Memory B cell (primary cell): Measurements from ENCODE around the gene FAM81A.
"Not testable (repeated sequence)": the region's sequence is repeated elsewhere in the genome, so short reads cannot be mapped to it uniquely, and the experiment has no call there.

Source experiments
- ATAC-seq: fragments of 150-1000 bp; cut with Tn5 transposase; 2 replicates; pipeline ENCODE4 v1.10.0; 2021; ENCODE audit warnings: low read depth, mild to moderate bottlenecking, moderate library complexity
- DNase-seq, 2 donors: peaks; one replicate each; pipeline ENCODE4 v3.0.0; 2022; ENCODE audit warnings: low spot score in 2 of 2
- H3K27ac Mint-ChIP-seq: one replicate; pipeline ENCODE4 v1.8.0; 2022; ENCODE audit warnings: mild to moderate bottlenecking, moderate library complexity, mixed read lengths
- H3K27me3 Mint-ChIP-seq: one replicate; pipeline ENCODE4 v1.8.0; 2022; ENCODE audit warnings: mixed read lengths
- H3K36me3 Mint-ChIP-seq: one replicate; pipeline ENCODE4 v1.8.0; 2022; ENCODE audit warnings: mild to moderate bottlenecking, mixed read lengths
- H3K4me1 Mint-ChIP-seq: one replicate; pipeline ENCODE4 v1.8.0; 2022; ENCODE audit warnings: mixed read lengths
- H3K4me3 Mint-ChIP-seq: one replicate; pipeline ENCODE4 v1.8.0; 2022; ENCODE audit warnings: mild to moderate bottlenecking, moderate library complexity, mixed read lengths
- H3K9me3 Mint-ChIP-seq: one replicate; pipeline ENCODE4 v1.8.0; 2022; ENCODE audit warnings: mixed read lengths

FAM81A gene

GRCh38 chr15:59439576-59439975 is 1.6 kb downstream of the FAM81A start:
- Mint-ChIP-seq H3K27me3 (peaks cover 3% of the 10 kb centered on the region), H3K9me3 (no peaks in the 10 kb centered on the region), H3K27ac (no peak overlapping the region), H3K4me3 (no peak overlapping the region), H3K36me3 (no peaks in the 10 kb centered on the region), H3K4me1 (peaks cover 22% of the 10 kb centered on the region)
- DNase-seq (no peak), ATAC-seq (no peak)

- Mint-ChIP-seq H3K4me3 (no peak overlapping the region), H3K4me1 (peaks cover 23% of the 10 kb centered on the region), H3K27ac (no peak overlapping the region), H3K27me3 (no peaks in the 10 kb centered on the region), H3K9me3 (no peaks in the 10 kb centered on the region), H3K36me3 (no peaks in the 10 kb centered on the region)
- no peak for DNase-seq
- ATAC-seq = no peak
Observed at GRCh38 chr15:59443341-59444072, 5.5 kb downstream of the FAM81A start.

GRCh38 chr15:59444081-59444835 is 6.3 kb downstream of the FAM81A start:
- DNase-seq (no peak), ATAC-seq (no peak)
- H3K36me3 Mint-ChIP-seq = no peaks in the 10 kb centered on the region
- H3K27ac Mint-ChIP-seq = no peak overlapping the region
- H3K9me3 Mint-ChIP-seq = no peaks in the 10 kb centered on the region
- H3K4me1 Mint-ChIP-seq = peaks cover 23% of the 10 kb centered on the region
- H3K27me3 Mint-ChIP-seq = no peaks in the 10 kb centered on the region
- no peak overlapping the region for H3K4me3 Mint-ChIP-seq

GRCh38 chr15:59444980-59445545 is 7.1 kb downstream of the FAM81A start:
- Mint-ChIP-seq H3K27ac (no peak overlapping the region), H3K27me3 (no peaks in the 10 kb centered on the region), H3K4me3 (no peak overlapping the region), H3K4me1 (peaks cover 23% of the 10 kb centered on the region), H3K9me3 (no peaks in the 10 kb centered on the region), H3K36me3 (no peaks in the 10 kb centered on the region)
- ATAC-seq = no peak
- no peak for DNase-seq

- Mint-ChIP-seq H3K4me1 (peaks cover 23% of the 10 kb centered on the region), H3K27ac (no peak overlapping the region), H3K9me3 (no peaks in the 10 kb centered on the region), H3K4me3 (no peak overlapping the region), H3K36me3 (no peaks in the 10 kb centered on the region), H3K27me3 (no peaks in the 10 kb centered on the region)
- ATAC-seq (no peak), DNase-seq (no peak)
Observed at GRCh38 chr15:59446232-59446957, 8.4 kb downstream of the FAM81A start.

GRCh38 chr15:59447367-59447766 is 9.4 kb downstream of the FAM81A start:
- Mint-ChIP-seq H3K27me3 (no peaks in the 10 kb centered on the region), H3K4me3 (no peak overlapping the region), H3K9me3 (no peaks in the 10 kb centered on the region), H3K4me1 (peaks cover 18% of the 10 kb centered on the region), H3K36me3 (no peaks in the 10 kb centered on the region), H3K27ac (no peak overlapping the region)
- DNase-seq = no peak
- no peak for ATAC-seq

- no peaks in the 10 kb centered on the region for H3K36me3 Mint-ChIP-seq
- no peak overlapping the region for H3K27ac Mint-ChIP-seq
- ATAC-seq (no peak), DNase-seq (no peak)
- H3K4me3 Mint-ChIP-seq = no peak overlapping the region
- H3K9me3 Mint-ChIP-seq = no peaks in the 10 kb centered on the region
- H3K27me3 Mint-ChIP-seq = no peaks in the 10 kb centered on the region
- H3K4me1 Mint-ChIP-seq = peaks cover 11% of the 10 kb centered on the region
Observed at GRCh38 chr15:59448871-59449270, 10.9 kb downstream of the FAM81A start.

GRCh38 chr15:59453474-59454215 is 15.7 kb downstream of the FAM81A start:
- no peak for DNase-seq
- no peak overlapping the region for H3K4me3 Mint-ChIP-seq
- H3K36me3 Mint-ChIP-seq = no peaks in the 10 kb centered on the region
- no peak overlapping the region for H3K27ac Mint-ChIP-seq
- no peaks in the 10 kb centered on the region for H3K27me3 Mint-ChIP-seq
- no peaks in the 10 kb centered on the region for H3K4me1 Mint-ChIP-seq
- ATAC-seq = no peak
- no peaks in the 10 kb centered on the region for H3K9me3 Mint-ChIP-seq

GRCh38 chr15:59456114-59456513 is 18.1 kb downstream of the FAM81A start:
- H3K27ac Mint-ChIP-seq = no peak overlapping the region
- peaks cover under 1% of the 10 kb centered on the region for H3K36me3 Mint-ChIP-seq
- no peaks in the 10 kb centered on the region for H3K27me3 Mint-ChIP-seq
- ATAC-seq = no peak
- H3K4me1 Mint-ChIP-seq = no peaks in the 10 kb centered on the region
- peaks cover under 1% of the 10 kb centered on the region for H3K9me3 Mint-ChIP-seq
- no peak for DNase-seq
- H3K4me3 Mint-ChIP-seq = no peak overlapping the region

- Mint-ChIP-seq H3K36me3 (peaks cover 1% of the 10 kb centered on the region), H3K4me3 (no peak overlapping the region), H3K27me3 (no peaks in the 10 kb centered on the region), H3K9me3 (peaks cover 1% of the 10 kb centered on the region), H3K27ac (no peak overlapping the region), H3K4me1 (no peaks in the 10 kb centered on the region)
- DNase-seq (no peak), ATAC-seq (no peak)
Observed at GRCh38 chr15:59457103-59457502, 19.1 kb downstream of the FAM81A start.

- Mint-ChIP-seq H3K27ac (no peak overlapping the region), H3K9me3 (peaks cover 2% of the 10 kb centered on the region), H3K4me3 (no peak overlapping the region), H3K36me3 (peaks cover 4% of the 10 kb centered on the region), H3K4me1 (no peaks in the 10 kb centered on the region), H3K27me3 (no peaks in the 10 kb centered on the region)
- ATAC-seq (no peak), DNase-seq (no peak)
Observed at GRCh38 chr15:59461521-59461920, 23.5 kb downstream of the FAM81A start.

GRCh38 chr15:59473226-59473625 is 35.2 kb downstream of the FAM81A start:
- DNase-seq (no peak), ATAC-seq (no peak)
- Mint-ChIP-seq H3K9me3 (no peaks in the 10 kb centered on the region), H3K4me3 (no peak overlapping the region), H3K4me1 (peaks cover 8% of the 10 kb centered on the region), H3K36me3 (peaks cover 2% of the 10 kb centered on the region), H3K27ac (no peak overlapping the region), H3K27me3 (no peaks in the 10 kb centered on the region)

GRCh38 chr15:59475161-59475560 is 37.2 kb downstream of the FAM81A start:
- H3K36me3 Mint-ChIP-seq, H3K27me3 Mint-ChIP-seq, DNase-seq, H3K9me3 Mint-ChIP-seq, ATAC-seq, H3K4me3 Mint-ChIP-seq, H3K27ac Mint-ChIP-seq, H3K4me1 Mint-ChIP-seq: not testable (repeated sequence)
